GM21576 (cell line): ENCODE results near the gene DOK7.

Source experiments
- ATAC-seq: cut with Tn5 transposase; IDR thresholded peaks from one replicate; pipeline ENCODE4 v1.9.1; 2021; ENCODE audit warnings: mild to moderate bottlenecking, moderate library complexity; ENCODE audit not compliant: unreplicated experiment

DOK7 gene

DNA sequence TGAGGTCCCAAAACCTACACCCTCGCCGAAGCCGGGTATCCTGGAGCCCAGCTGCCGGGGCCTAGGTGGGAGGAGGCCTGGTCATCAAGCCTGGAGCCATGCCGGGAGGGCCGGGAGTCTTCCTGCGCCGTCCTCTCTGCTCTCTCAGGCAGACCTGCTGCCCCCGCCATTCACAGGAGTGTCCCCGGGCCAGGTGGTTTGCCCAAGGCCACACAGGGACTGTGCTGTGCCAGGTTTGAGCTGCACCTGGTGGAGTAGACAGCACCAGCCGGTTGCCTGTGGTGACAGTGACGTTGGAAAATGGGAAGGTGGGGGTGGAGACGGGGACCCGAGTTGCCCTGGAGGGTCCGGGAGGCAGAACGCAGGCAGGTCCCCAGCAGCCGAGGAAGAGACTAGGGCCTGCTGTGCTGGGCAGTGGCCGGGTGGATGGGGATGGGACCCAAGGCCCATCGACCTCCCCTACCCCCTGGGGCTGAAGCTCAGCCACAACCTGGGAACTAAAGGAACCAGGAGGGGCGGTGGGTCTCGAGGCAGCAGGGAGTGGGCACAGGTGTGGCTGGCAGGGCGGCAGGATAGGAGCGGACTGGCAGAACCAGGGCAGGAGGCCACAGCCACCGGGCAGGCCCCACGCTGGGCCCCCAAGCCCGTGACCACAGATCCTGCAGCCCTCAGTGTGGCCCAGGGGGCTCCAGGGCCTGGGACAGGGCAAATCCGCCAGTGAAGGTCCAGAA is 9.5 kb downstream of the DOK7 start:
- no peak for ATAC-seq

DNA sequence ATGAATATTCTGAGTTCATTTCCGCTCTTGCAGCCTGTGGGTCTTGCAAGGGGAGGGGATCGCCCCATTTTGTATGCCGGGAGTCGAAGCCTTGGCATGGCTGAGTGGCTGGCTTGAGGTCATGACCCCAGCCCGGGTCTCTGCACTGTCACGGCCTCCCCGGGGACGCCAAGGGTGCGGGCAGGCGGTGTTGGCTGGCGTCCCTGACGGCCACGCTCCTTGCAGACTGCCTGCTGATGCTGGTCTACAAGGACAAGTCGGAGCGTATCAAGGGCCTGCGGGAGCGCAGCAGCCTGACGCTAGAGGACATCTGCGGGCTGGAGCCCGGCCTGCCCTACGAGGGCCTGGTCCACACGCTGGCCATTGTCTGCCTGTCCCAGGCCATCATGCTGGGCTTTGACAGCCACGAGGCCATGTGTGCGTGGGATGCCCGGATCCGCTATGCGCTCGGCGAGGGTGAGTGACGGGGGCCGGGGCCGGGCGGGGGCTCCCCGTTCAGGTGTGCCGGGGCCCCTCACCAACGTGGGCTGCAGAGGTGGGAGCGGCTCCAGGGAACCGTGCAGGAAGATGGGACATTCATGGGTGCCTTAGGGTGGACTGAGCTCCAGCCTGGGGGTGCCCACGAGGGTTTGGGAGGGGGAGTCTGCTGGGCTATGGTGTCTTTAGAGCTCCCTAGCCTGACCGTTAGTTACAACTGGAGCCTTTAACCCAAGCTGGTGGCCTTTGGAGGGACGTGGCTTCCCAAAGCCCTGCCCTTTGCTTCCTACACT is 10.3 kb downstream of the DOK7 start:
- ATAC-seq: no peak

DNA sequence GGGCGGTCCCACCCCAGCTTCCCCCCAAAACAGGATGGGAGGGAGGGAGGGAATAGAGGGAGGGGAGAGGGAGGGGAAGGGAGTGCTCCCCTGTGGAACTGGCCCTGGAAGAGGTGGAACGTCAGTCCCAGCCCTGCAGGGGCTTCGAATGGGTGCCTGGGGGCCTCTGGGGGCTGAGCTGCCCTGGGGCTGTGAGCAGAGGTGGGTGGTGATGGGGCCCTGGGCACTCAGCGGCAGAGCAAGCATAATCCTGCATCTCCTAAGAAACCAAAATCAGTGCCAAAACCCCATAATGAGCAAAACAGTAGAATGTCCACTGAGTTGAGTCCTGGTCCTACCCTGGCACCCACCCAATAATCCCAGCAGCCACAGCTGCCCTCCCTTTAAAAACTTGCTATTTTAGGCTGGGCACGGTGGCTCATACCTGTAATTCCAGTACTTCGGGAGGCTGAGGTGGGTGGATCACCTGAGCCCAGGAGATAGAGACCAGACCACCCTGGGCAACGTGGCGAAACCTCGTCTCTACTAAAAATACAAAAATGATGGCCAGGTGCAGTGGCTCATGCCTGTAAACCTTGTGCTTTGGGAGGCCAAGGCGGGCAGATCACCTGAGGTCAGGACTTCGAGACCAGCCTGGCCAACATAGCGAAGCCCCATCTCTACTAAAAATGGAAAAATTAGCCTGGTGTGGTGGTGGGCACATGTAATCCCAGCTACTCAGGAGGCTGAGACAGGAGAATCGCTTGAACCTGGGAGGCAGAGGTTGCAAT is 11.1 kb downstream of the DOK7 start:
- no peak for ATAC-seq

DNA sequence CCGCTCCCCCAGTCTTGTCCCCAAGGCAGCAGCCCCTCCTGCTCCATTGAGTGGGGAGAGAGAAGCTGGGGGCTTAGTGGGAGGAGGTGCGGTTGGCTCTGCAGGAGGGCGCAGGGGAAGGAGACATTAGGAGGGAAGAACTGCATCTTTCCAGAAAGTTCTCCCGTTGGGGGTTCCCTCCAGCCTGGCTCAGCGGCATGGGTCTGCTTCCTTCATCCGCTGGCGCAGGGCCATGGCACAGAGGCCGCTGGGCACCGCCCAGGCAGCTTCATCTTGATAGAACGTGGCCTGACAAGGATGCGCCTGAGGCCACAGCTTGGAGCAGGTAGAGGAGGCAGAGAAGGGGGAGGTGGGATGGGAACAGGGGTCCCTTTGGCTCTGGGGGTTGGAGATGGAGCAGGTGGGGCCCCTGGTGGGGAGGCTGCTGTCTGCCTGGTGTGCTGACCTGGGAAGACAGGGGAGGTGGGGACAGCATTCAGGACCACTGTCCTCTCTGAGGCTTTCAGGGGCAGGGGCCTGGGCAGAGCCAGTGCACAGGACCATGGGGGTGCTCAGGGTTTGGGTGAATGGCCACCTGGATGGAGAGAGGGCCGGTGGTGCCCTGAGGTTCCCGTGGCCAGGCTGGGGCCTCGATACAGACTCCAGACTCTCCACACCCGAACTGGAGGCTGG is 12.1 kb downstream of the DOK7 start:
- no peak for ATAC-seq

- no peak for ATAC-seq
Observed at GRCh38 chr4:3475713-3476260, 12.7 kb downstream of the DOK7 start.

- no peak for ATAC-seq
Observed at GRCh38 chr4:3476341-3476747, 13.2 kb downstream of the DOK7 start.

GRCh38 chr4:3476936-3477749 is 14.0 kb downstream of the DOK7 start:
- ATAC-seq: no peak

- no peak for ATAC-seq
Observed at GRCh38 chr4:3477750-3478430, 14.8 kb downstream of the DOK7 start.

DNA sequence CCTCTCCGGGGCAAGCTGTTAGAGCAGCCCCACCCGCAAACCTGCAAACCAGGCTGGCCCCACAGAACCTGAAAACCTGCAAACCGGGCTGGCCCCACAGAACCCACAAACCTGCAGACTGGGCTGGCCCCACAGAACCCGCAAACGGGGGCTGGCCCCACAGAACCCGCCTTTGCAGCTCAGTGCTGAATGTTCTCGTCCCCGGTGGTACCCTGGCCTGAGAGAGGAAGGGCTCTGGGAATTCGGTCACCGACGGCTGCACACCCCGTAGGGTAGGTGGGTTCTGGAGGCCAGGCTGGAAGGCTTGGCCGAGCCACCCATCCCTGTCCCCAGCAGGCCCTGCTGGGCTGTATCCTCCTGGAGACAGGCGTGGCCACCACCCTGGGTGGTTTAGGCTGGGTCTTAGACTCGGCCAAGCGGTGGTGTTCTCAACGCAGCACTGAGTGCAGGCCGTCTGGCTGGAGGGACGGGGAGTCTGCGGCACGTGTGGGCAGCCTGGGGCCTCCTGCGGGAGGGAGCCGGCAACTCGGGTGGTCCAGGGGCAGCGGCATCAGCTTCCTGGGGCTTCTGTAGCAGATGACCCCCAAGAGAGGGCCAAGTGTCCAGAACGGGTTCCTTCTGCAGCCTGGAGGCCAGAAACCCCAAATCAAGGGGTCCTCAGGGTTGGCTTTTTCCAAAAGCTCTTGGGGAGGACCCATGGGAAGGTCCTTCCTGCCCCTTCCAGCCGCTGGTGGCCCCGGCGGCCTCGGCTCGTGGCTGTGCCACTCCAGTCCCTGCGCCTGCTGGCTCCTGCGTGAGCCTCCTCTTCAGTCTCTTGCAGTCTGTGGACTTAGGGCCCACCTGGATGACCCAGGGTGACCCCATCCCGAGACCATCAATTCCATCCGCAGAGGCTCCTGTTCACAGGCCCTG is 15.6 kb downstream of the DOK7 start:
- no peak for ATAC-seq

GRCh38 chr4:3479358-3480101 is 16.4 kb downstream of the DOK7 start:
- ATAC-seq: no peak

DNA sequence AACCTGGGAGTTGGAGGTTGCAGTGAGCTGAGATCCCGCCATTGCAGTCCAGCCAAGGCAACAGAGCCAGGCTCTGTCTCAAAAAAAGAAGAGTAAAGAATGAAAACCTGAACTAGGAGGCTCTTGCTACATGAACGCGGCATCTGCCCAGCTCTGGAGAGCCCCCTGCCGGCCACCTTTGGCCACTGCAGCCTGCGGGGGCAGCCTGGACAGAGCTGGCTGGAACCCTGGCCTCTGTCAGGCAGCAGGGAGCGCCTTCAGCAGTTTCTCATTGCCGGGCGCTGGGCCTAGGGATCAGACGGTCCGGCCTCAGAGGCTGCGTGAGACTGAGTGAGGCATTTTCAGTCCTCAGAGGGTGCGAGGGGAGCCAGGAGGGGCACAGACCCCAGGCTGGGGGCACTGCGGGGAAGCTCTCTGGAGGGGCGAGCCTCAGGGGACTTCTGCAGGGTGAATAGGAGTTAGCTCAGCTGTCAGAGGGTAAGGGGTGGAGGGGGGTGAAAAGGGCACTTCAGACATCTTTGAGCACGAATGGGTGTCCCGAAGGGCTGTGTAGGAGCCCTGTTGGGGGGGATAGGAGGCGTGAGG is 17.5 kb downstream of the DOK7 start:
- no peak for ATAC-seq

DNA sequence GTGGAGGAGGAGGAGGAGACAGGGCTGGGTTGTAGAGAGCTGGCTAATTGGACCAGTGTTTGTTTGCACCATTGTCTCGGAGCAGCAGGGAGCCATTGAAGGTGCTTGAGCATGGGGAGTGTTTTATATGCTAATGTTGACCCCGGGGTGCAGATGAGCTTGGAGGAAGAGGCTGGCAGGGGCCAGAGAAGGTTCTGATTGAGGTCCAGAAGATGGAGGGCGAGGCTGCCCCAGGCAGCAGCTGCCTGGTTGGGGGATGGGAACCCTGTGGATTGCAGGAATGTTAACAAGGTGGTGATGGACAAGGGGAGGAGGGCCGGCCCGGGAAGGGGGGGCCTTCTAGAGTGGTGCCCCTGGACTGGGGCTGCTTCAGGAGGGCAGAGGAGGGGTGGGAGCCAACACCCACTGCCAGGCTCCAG is 18.0 kb downstream of the DOK7 start:
- ATAC-seq: no peak

- ATAC-seq: no peak
Observed at GRCh38 chr4:3481783-3482393, 18.8 kb downstream of the DOK7 start.

DNA sequence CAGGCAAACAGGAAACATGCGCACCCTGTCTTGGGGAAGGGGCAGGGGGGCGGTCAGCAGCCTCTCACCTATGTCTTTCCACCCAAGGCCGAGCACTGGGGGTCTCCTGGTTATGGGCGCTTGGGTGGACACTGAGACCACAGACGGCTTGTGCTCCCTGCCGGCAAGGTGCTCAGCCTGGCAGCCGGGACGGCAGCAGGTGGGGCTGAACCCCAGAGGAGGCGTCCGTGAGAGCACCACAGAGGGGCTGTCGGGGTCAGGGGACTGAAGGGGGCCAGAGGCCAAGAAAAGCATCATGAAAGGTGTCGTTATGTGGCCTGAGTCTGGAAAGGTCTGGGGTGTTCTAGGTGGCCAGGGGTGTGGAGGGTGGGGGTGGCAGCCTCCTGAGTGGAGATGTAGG is 19.6 kb downstream of the DOK7 start:
- ATAC-seq: no peak

GRCh38 chr4:3483471-3483921 is 20.4 kb downstream of the DOK7 start:
- no peak for ATAC-seq

DNA sequence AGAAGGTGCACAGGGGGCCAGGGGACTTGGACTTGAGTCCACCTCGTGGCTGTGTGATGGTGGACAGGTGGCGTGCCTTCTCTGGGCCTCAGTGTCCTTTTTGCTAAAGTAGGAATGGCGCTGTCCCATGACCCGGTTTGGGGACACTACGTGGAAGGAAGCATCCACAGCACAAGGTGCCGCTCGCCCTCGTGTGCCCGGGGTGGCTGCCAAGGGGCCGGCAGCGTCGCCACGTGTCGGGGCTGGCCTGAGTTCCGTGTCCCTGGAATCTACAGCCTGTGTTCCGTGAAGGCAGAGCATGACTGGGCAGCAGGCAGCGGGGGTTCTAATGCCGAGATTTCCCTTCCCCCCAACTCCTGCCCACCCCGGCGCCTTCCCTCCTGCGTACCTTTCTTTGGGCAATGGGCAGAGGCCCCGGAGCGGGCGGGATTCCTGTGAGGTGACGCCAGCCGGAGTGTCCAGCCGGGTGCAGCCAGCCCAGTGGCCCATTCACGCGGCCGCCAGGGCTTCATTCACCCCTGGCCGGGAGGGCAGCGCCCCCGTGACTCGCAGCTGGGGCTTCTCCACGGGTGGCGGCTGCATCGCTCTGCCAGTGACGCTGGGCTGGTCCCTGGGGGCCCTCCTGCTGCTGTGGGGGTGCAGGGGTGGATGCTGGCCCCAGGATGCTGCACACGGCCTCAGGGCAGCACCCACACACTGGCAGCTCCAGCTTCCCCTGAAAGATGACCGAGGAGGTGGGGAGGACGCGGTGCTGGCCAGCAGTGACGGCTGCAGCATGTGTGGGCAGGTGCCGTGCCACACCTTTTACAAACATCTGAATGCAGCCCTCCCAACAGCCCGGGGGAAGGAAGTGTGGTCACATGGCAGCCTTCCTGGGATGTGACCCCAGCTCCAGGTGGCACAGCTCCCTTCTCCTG is 21.2 kb downstream of the DOK7 start:
- no peak for ATAC-seq
